Activated naive CD4-positive, alpha-beta T cell treated with anti-CD3 and anti-CD28 coated beads for 36 hours (primary cell): ENCODE results near the gene P4HA2. TPM values are rescaled to one million over a fixed set of nuclear protein-coding genes. Genes with fewer than 3 reads are reported as not detected.

ENCODE experiments used
- microRNA-seq: library from miRNA; unstranded; fragments of <30 nt; microRNA quantifications from one replicate; pipeline ENCODE4 v1.2.0, GENCODE V29; 2022; ENCODE audit warnings: borderline microRNAs expressed, borderline replicate concordance
- total RNA-seq, 2 experiments: library from RNA; stranded (reverse); gene quantifications; one replicate each; pipeline ENCODE4 v1.2.3, GENCODE V29; 2021

The P4HA2 gene
- total RNA-seq, 2 experiments from 2014 or later = 0.47 to 0.74 TPM

Small RNA genes within 50 kb of the gene (microRNA-seq; reads per million reads assigned to microRNA genes)
- gene MIR6830 = not detected

Other genes starting within 250 kb of the P4HA2 start
- gene ACSL6, start 216.2 kb downstream of the P4HA2 start, total RNA-seq = 1 to 10 TPM; 1.2 to 2.4 TPM
- gene IL3, start 167.2 kb downstream of the P4HA2 start, total RNA-seq = not detected
- gene CSF2, start 154.1 kb downstream of the P4HA2 start, total RNA-seq = under 1 TPM in 1 of 2 experiments, not detected in 1; 0.30 TPM
- gene PDLIM4, start 29.8 kb upstream of the P4HA2 start, total RNA-seq = not detected
- gene SLC22A4, start 66.5 kb upstream of the P4HA2 start, total RNA-seq = 1 to 10 TPM; 1.9 to 2.0 TPM
- gene SLC22A5, start 141.9 kb upstream of the P4HA2 start, total RNA-seq = 1 to 10 TPM; 3.1 to 3.6 TPM